CD4-positive, alpha-beta T cell (primary cell): ENCODE data around the gene EIF4A3. TPM values are rescaled to one million over a fixed set of nuclear protein-coding genes. Genes with fewer than 3 reads are reported as not detected.

Source experiments
- ATAC-seq: fragments of 200-7000 bp; cut with Tn5 transposase; one replicate; pipeline ENCODE4 v1.10.0; 2022; ENCODE audit warnings: mild to moderate bottlenecking; ENCODE audit not compliant: poor library complexity
- CTCF ChIA-PET: fragments of 350-600 bp; sonication (Branson Sonifier 250); formaldehyde crosslinking; loops from one replicate; lab custom pipeline; 2021; ENCODE audit warnings: antibody characterized with exemption, inconsistent platforms; lab: Charles Lee
- POLR2A ChIA-PET: fragments of 350-600 bp; sonication (Branson Sonifier 250); formaldehyde crosslinking; loops from one replicate; lab custom pipeline; 2021; ENCODE audit warnings: antibody characterized with exemption, inconsistent platforms; lab: Charles Lee
- DNase-seq, 14 experiments: peaks; one replicate each; pipeline ENCODE4 v3.0.0-alpha.2; 2013 to 2020; ENCODE audit warnings: mixed read lengths in 2 of 14
- H3K27ac ChIP-seq, 2 donors: one replicate each; pipeline versions ENCODE4 v1.5.1 to v1.7.0; 2013; ENCODE audit warnings: low read length in 2 of 2, low read depth in 1 of 2, mild to moderate bottlenecking in 1 of 2
- H3K27me3 ChIP-seq, 2 experiments: 1 replicate in 1 of 2; 2 replicates in 1 of 2; pipeline versions ENCODE4 v1.6.1 to v1.7.0; 2013; ENCODE audit warnings: low read length in 2 of 2, control low read depth in 1 of 2, mild to moderate bottlenecking in 1 of 2, moderate library complexity in 1 of 2; ENCODE audit not compliant: insufficient read depth in 2 of 2, control insufficient read depth in 1 of 2
- H3K36me3 ChIP-seq: one replicate; pipeline ENCODE4 v1.6.1; 2013; ENCODE audit warnings: low read length, control low read depth; ENCODE audit not compliant: insufficient read depth
- H3K4me1 ChIP-seq: one replicate; pipeline ENCODE4 v1.6.1; 2013; ENCODE audit warnings: low read length, control low read depth; ENCODE audit not compliant: insufficient read depth
- H3K4me3 ChIP-seq: one replicate; pipeline ENCODE4 v1.5.1; 2013; ENCODE audit warnings: mild to moderate bottlenecking, low read length, moderate library complexity
- H3K9me3 ChIP-seq, 2 experiments: 1 replicate in 1 of 2; 2 replicates in 1 of 2; pipeline versions ENCODE4 v1.6.1 to v1.7.0; 2013; ENCODE audit warnings: low read length in 2 of 2, mild to moderate bottlenecking in 2 of 2, control low read depth in 1 of 2, moderate library complexity in 1 of 2; ENCODE audit not compliant: control insufficient read depth in 1 of 2, insufficient read depth in 1 of 2
- H3K27ac Mint-ChIP-seq: one replicate; pipeline ENCODE4 v1.8.0; 2020; ENCODE audit warnings: mixed read lengths
- H3K27me3 Mint-ChIP-seq: one replicate; pipeline ENCODE4 v1.8.0; 2021; ENCODE audit warnings: mixed read lengths
- H3K36me3 Mint-ChIP-seq: one replicate; pipeline ENCODE4 v1.8.0; 2021; ENCODE audit warnings: low read depth, mixed read lengths
- H3K4me1 Mint-ChIP-seq: one replicate; pipeline ENCODE4 v1.8.0; 2021; ENCODE audit warnings: low read depth, mixed read lengths
- H3K4me3 Mint-ChIP-seq: one replicate; pipeline ENCODE4 v1.8.0; 2020; ENCODE audit warnings: mild to moderate bottlenecking, mixed read lengths
- H3K9me3 Mint-ChIP-seq: one replicate; pipeline ENCODE4 v1.8.0; 2020; ENCODE audit warnings: mixed read lengths
- intact Hi-C, 2 experiments: fragments of 100-400 bp; cut with DNase I in 1 of 2; cut with micrococcal nuclease in 1 of 2; formaldehyde crosslinking; loops; one replicate each; pipeline versions ENCODE4 v1.15.1 to v1.9.0; 2023 to 2025; cut with DNase I, micrococcal nuclease
- total RNA-seq, 174 experiments: library from RNA in 2 of 174; stranded (reverse) in 2 of 174; gene quantifications; one replicate each; pipeline ENCODE4 v1.2.3 and lab custom pipeline; 2021 to 2026
- TF ChIP-seq, protein P1 (sequence below): fragments of 200-600 bp; IDR thresholded peaks from one replicate; pipeline ENCODE4 v1.8.0; 2022; ENCODE audit warnings: antibody characterized with exemption, mild to moderate bottlenecking

Gene EIF4A3
- total RNA-seq, 2 experiments from 2014 or later = 79.6 to 79.7 TPM

- peaks cover 29% of the 10 kb centered on the region for H3K4me1 ChIP-seq
- Mint-ChIP-seq H3K27ac (no peak overlapping the region), H3K9me3 (no peaks in the 10 kb centered on the region), H3K4me1 (peaks cover 35% of the 10 kb centered on the region), H3K36me3 (peaks cover 5% of the 10 kb centered on the region), H3K27me3 (no peaks in the 10 kb centered on the region), H3K4me3 (peak overlapping the region; percentile 45)
- H3K4me3 ChIP-seq = no peak overlapping the region
- H3K27ac ChIP-seq = no peak overlapping the region
- H3K9me3 ChIP-seq = no peaks in the 10 kb centered on the region
- TF ChIP-seq, protein P1, sequence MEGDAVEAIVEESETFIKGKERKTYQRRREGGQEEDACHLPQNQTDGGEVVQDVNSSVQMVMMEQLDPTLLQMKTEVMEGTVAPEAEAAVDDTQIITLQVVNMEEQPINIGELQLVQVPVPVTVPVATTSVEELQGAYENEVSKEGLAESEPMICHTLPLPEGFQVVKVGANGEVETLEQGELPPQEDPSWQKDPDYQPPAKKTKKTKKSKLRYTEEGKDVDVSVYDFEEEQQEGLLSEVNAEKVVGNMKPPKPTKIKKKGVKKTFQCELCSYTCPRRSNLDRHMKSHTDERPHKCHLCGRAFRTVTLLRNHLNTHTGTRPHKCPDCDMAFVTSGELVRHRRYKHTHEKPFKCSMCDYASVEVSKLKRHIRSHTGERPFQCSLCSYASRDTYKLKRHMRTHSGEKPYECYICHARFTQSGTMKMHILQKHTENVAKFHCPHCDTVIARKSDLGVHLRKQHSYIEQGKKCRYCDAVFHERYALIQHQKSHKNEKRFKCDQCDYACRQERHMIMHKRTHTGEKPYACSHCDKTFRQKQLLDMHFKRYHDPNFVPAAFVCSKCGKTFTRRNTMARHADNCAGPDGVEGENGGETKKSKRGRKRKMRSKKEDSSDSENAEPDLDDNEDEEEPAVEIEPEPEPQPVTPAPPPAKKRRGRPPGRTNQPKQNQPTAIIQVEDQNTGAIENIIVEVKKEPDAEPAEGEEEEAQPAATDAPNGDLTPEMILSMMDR = no peak
- H3K27me3 ChIP-seq = no peaks in the 10 kb centered on the region
- ChIA-PET POLR2A (no interaction called here), CTCF (interaction anchor here (1.3 to 2.8 kb wide), 2 partner anchors 10 to 45 kb away, joined by 3 to 23 read pairs; no protein-coding TSS in a partner anchor)
- DNase-seq (peak in 1 of 14 experiments; percentile 23), ATAC-seq (no peak)
- intact Hi-C loops = loop anchor here (5.0 to 10.0 kb wide), 6 partner anchors 48 to 1995 kb away; partner anchors contain the start of genes CCDC40 (in 1 of the 2), EIF4A3 (in 1 of the 2), FASN (in 1 of the 2) and RPTOR (in 1 of the 2)
- no peaks in the 10 kb centered on the region for H3K36me3 ChIP-seq
These were observed 47.5 kb downstream of the EIF4A3 start for GRCh38 chr17:80099291-80100034.

DNA sequence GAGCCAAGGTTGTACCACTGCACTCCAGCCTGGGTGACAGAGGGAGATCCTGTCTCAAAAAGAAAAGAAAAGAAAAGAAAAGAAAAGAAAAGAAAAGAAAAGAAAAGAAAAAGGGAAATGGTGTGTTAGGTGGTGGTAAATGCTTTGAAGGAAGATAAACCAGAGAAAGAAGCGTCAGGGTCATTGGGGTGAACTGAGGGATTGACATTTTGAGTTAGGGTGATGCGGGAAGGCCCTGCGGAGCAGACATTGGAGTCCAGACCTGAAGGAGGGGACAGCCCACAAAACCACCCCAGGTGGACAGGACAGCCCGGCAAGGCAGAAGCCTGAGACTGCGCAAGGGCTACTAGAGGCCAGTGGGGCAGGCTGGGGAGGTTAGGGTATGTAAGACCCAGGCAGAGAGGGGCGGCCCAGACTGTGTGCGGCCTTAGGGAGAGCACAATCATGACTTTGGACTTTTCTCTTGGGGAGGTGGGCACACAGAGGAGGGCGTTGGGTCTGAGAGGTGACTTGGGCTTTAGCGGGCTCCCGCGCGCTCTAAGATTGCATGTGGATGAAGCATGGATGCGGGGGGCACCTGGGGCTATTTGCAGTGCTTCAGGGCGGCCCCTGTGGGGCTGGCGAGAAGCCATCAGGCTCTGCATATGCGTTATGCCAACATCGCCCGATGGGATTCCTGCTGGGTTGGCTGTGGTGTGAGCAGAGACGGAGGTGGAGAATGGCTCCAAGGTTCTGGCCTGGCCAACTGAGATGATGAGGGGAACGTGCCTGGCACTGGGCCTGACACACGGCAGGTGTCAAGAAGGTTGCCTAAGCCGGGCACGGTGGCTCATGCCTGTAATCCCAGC is 48.9 kb downstream of the EIF4A3 start:
- H3K36me3 ChIP-seq = no peaks in the 10 kb centered on the region
- intact Hi-C loops = no loop called here
- Mint-ChIP-seq H3K9me3 (no peaks in the 10 kb centered on the region), H3K27ac (no peak overlapping the region), H3K4me1 (peaks cover 29% of the 10 kb centered on the region), H3K27me3 (no peaks in the 10 kb centered on the region), H3K4me3 (peak overlapping the region; percentile 23), H3K36me3 (peaks cover 5% of the 10 kb centered on the region)
- no peaks in the 10 kb centered on the region for H3K9me3 ChIP-seq
- ChIA-PET POLR2A (no interaction called here), CTCF (no interaction called here)
- no peak overlapping the region for H3K4me3 ChIP-seq
- H3K4me1 ChIP-seq = peaks cover 25% of the 10 kb centered on the region
- ATAC-seq (no peak), DNase-seq (peak in 1 of 14 experiments; percentile 14)
- no peaks in the 10 kb centered on the region for H3K27me3 ChIP-seq
- no peak overlapping the region for H3K27ac ChIP-seq
- TF ChIP-seq, protein P1 = no peak

- Histone ChIP-seq H3K27ac (no peak overlapping the region), H3K9me3 (no peaks in the 10 kb centered on the region), H3K4me1 (peaks cover 19% of the 10 kb centered on the region), H3K36me3 (no peaks in the 10 kb centered on the region), H3K4me3 (no peak overlapping the region), H3K27me3 (no peaks in the 10 kb centered on the region)
- POLR2A ChIA-PET = no interaction called here
- no peak for DNase-seq
- TF ChIP-seq, protein P1 = no peak
- peaks cover 5% of the 10 kb centered on the region for H3K36me3 Mint-ChIP-seq
- no peak overlapping the region for H3K27ac Mint-ChIP-seq
- H3K4me1 Mint-ChIP-seq = peaks cover 23% of the 10 kb centered on the region
- no peaks in the 10 kb centered on the region for H3K9me3 Mint-ChIP-seq
- CTCF ChIA-PET = no interaction called here
- H3K4me3 Mint-ChIP-seq = no peak overlapping the region
- no peaks in the 10 kb centered on the region for H3K27me3 Mint-ChIP-seq
- intact Hi-C loops = no loop called here
- ATAC-seq = no peak
These were observed 49.8 kb downstream of the EIF4A3 start for GRCh38 chr17:80097127-80097621.
